ENCODE results near the gene JAK1. TPM values are rescaled to one million over a fixed set of nuclear protein-coding genes. Genes with fewer than 3 reads are reported as not detected.

JAK1 gene
- total RNA-seq, 2 experiments from 2014 or later, result 204 to 205 TPM

DNA sequence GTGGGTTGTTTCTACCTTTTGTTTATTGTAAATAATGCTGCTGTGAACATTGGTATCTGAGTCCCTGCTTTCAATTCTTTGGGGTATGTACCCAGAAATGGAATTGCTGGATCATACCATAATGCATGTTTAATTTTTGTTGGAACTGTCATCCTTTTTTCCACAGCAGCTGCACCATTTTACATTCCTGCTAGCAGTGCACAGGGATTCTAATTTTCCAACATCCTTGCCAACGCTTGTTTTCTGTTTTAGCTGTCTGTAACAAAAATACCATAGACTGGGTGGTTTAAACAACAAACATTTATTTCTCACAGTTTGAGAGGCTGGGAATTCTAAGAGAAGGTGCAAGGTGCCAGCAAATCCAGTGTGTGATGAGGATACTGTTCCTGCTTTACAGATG, 156.3 kb downstream of the JAK1 start:
- CTCF ChIA-PET, result no interaction called here
- no peak for DNase-seq
- no peaks in the 10 kb centered on the region for H3K9me3 Mint-ChIP-seq
- no peaks in the 10 kb centered on the region for H3K4me1 Mint-ChIP-seq
- H3K27me3 Mint-ChIP-seq, result no peaks in the 10 kb centered on the region
- H3K36me3 Mint-ChIP-seq (ENCODE audit: low read depth), result no peaks in the 10 kb centered on the region
- POLR2A ChIA-PET, result no interaction called here
- H3K4me3 Mint-ChIP-seq, result no peak overlapping the region
- no peak overlapping the region for H3K27ac Mint-ChIP-seq

DNA sequence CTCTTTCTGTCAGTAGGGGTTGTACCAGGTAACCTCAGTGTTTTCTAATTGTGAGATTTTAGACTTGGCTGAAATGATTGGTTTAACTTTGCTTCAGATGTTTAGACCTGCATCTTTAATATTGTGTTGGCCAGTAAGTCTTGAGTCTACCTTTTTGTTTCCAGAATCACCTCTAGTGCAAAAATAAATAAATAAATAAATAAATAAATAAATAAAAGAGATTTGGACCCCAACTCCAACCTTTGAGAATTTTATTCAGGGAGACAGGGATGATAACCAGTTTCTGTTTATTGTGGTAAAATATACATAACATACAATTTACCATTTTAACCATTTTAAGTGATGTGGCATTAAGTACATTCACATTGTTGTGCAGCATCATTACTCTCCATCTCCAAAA, 157.0 kb downstream of the JAK1 start:
- Mint-ChIP-seq H3K27ac (no peak overlapping the region), H3K4me3 (no peak overlapping the region), H3K9me3 (no peaks in the 10 kb centered on the region), H3K36me3 (ENCODE audit: low read depth) (no peaks in the 10 kb centered on the region), H3K4me1 (no peaks in the 10 kb centered on the region), H3K27me3 (no peaks in the 10 kb centered on the region)
- ChIA-PET CTCF (no interaction called here), POLR2A (no interaction called here)
- no peak for DNase-seq

DNA sequence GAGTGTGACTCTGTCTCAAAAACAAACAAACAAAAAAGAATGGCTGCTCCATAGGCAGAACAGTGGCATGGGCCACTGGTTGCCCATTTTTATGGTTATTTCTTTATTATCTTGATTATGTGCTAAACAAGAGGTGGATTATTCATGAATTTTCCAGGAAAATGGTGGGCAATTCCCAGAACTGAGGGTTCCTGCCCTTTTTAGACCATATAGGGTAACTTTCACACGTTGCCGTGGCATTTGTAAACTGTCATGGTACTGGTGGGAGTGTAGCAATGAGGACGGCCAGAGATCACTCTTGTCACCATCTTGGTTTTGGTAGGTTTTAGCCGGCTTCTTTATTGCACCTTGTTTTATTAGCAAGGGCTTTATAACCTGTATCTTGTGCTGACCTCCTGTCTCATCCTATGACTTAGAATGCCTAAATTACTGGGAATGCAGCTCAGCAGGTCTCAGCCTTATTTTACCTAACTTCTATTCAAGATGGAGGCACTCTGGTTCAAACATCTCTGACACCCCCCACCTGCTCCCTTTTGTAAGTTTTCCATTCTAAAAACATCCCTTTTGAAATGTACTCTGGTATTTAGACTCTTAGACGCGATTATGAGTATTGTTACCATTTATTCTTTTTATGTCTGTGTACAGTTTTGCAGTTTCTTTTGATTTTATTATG, 164.4 kb downstream of the JAK1 start:
- DNase-seq, result no peak
- no peaks in the 10 kb centered on the region for H3K4me1 Mint-ChIP-seq
- POLR2A ChIA-PET, result no interaction called here
- CTCF ChIA-PET, result no interaction called here
- H3K9me3 Mint-ChIP-seq, result peaks cover 2% of the 10 kb centered on the region
- no peak overlapping the region for H3K27ac Mint-ChIP-seq
- no peaks in the 10 kb centered on the region for H3K36me3 Mint-ChIP-seq (ENCODE audit: low read depth)
- no peaks in the 10 kb centered on the region for H3K27me3 Mint-ChIP-seq
- H3K4me3 Mint-ChIP-seq, result no peak overlapping the region

DNA sequence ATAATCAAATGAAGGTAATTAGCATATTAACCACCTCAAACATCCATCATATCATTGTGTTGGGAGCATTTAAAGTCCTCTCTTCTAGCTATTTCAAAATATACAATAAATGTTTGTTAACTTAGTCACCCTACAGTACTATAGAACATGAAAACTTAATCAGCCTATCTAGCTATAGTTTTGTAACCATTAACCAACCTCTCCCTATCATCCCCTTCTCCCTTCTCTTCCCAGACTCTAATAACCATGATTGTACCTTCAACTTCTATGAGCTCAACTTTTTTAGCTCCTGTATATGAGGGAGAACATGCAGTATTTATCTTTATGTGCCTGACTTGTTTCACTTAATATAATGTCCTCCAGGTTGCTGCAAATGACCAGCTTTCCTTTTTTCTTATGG, 167.5 kb downstream of the JAK1 start:
- H3K36me3 Mint-ChIP-seq (ENCODE audit: low read depth), result no peaks in the 10 kb centered on the region
- H3K27ac Mint-ChIP-seq, result no peak overlapping the region
- CTCF ChIA-PET, result interaction anchor here (0.6 to 0.8 kb wide), 2 partner anchors 136 to 642 kb away, joined by 3 to 4 read pairs; no protein-coding TSS in a partner anchor
- no peak for DNase-seq
- H3K4me1 Mint-ChIP-seq, result no peaks in the 10 kb centered on the region
- POLR2A ChIA-PET, result interaction anchor here (1.2 kb wide), 1 partner anchor 168 kb away, joined by 3 read pairs; no protein-coding TSS in a partner anchor
- H3K9me3 Mint-ChIP-seq, result peaks cover 2% of the 10 kb centered on the region
- H3K27me3 Mint-ChIP-seq, result no peaks in the 10 kb centered on the region
- H3K4me3 Mint-ChIP-seq, result no peak overlapping the region

DNA sequence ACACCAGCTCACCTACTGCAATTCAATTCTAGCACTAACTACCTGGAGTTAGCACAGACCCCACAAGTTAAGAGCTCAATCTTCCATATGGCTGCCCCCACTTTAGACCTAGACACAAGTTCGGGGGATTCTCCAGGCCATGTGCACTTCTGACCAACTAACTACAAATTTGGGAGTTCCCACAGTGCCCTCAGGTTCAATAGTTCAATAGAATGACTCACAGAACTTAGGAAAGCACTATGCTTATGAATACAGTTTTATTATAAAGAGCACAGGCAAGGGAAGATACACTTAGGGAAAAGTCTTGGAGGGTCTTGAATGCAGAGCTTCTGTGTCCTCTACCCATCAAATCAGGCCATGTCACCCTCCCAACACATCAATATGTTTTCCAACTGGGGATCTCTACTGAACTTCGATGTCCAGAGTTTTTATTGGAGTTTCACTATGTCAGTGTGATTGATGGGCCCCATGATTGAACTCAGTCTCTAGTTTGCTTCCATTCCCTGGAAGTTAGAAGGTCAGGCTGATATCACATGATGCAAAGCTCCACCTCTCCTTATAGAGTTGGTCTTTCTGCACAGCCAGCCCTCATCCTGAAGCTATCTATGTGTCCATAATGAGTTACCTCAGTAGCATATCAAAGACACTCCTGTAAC, 175.4 kb downstream of the JAK1 start:
- Mint-ChIP-seq H3K9me3 (peaks cover 11% of the 10 kb centered on the region), H3K4me3 (no peak overlapping the region), H3K27ac (no peak overlapping the region), H3K36me3 (ENCODE audit: low read depth) (peaks cover 5% of the 10 kb centered on the region), H3K27me3 (no peaks in the 10 kb centered on the region), H3K4me1 (no peaks in the 10 kb centered on the region)
- CTCF ChIA-PET, result no interaction called here
- DNase-seq, result no peak
- POLR2A ChIA-PET, result no interaction called here

Other genes with a start within 250 kb of the JAK1 start
- gene RAVER2, start 221.5 kb downstream of the JAK1 start, total RNA-seq, result 1 to 10 TPM; 1.6 to 1.8 TPM
- 10 to 100 TPM; 56.2 to 58.1 TPM for gene AK4, start 181.7 kb upstream of the JAK1 start, total RNA-seq